Mammary epithelial cell (primary cell): ENCODE data around the gene LYZL6.

Experiments
- EZH2 ChIP-seq: IDR thresholded peaks from 2 replicates; pipeline ENCODE4 v1.6.1; 2012; ENCODE audit warnings: low read length, inconsistent platforms, borderline replicate concordance
- TF ChIP-seq, protein P1 (sequence below), 2 donors: IDR thresholded peaks in 1 of 2; conservative IDR thresholded peaks in 1 of 2; 2 replicates each; pipeline ENCODE4 v1.5.1; 2011 to 2012; ENCODE audit warnings: inconsistent platforms in 2 of 2, low read length in 2 of 2, mild to moderate bottlenecking in 2 of 2, control low read depth in 1 of 2, low read depth in 1 of 2; ENCODE audit not compliant: insufficient read depth in 1 of 2; ENCODE audit errors: extremely low read depth in 1 of 2

DNA sequence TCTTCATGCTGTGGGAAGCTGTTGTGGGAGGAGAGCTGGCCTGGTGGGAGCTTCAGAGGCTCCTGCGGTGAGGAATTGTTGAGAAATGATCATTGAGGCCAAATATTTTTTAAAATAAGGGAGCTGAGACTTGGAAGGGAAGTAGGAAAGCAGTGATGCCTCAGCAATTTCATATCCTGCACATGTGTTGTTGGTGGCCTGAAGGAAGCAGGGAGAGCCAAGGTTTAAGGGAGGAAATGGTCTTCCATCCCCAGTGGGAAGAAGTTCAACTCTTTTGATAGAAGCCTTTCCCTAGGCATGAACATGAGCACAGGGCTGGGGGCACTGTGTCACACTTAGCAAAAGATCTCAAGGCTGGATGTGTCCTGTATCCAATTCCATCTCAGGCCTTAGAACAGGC is 43.1 kb upstream of the LYZL6 start, which contains the start of gene CCL14:
- TF ChIP-seq, protein P1, sequence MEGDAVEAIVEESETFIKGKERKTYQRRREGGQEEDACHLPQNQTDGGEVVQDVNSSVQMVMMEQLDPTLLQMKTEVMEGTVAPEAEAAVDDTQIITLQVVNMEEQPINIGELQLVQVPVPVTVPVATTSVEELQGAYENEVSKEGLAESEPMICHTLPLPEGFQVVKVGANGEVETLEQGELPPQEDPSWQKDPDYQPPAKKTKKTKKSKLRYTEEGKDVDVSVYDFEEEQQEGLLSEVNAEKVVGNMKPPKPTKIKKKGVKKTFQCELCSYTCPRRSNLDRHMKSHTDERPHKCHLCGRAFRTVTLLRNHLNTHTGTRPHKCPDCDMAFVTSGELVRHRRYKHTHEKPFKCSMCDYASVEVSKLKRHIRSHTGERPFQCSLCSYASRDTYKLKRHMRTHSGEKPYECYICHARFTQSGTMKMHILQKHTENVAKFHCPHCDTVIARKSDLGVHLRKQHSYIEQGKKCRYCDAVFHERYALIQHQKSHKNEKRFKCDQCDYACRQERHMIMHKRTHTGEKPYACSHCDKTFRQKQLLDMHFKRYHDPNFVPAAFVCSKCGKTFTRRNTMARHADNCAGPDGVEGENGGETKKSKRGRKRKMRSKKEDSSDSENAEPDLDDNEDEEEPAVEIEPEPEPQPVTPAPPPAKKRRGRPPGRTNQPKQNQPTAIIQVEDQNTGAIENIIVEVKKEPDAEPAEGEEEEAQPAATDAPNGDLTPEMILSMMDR (conservative IDR thresholded peaks at IDR 0.05 in 1 of 2, IDR thresholded peaks at IDR 0.05 in 1 of 2; ENCODE audit: extremely low read depth in 1 of 2, insufficient read depth in 1 of 2, low read depth in 1 of 2, low read length in 2 of 2), result no peak
- TF ChIP-seq EZH2, result no peak
